A549 treated with CORT108297 at 1 μM for 4 hours (cell line): ENCODE results near the gene FOXS1. TPM values are rescaled to one million over a fixed set of nuclear protein-coding genes. Genes with fewer than 3 reads are reported as not detected.

Source experiments
- total RNA-seq: library from RNA; stranded (reverse); fragments of 200-300 nt; extraction: Qiagen RNA extraction; gene quantifications from 5 replicates; pipeline ENCODE4 v1.2.3, GENCODE V29; 2022

The FOXS1 gene
- total RNA-seq: 0.20 to 1.3 TPM (median 0.64 TPM) in 5 replicates

DNA sequence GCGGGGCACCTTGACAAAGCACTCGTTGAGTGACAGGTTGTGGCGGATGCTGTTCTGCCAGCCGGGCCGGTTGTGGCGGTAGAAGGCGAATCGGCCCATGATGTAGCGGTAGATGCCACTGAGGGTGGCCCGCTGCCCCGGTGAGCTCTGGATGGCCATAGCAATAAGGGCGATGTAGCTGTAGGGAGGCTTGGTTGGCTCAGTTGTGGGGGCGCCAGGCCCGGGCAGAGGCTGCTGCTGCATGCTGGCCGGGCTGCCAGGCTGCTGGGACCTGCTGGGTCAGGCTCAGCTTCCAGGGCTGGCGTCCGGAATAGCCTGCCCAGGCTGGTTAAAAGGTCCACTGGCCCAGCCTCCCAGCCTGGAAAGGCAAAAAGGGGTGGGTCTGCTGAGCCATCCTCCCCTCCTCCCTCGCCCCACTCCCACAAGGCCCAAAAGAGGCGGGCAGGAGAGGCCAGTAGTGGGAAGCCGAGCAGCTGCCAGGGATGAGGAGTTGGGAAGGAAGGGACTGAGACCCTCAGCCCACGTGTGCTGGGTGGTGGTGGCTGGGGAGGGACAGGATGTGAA, at the start of gene FOXS1:
Gene FOXS1 (minus strand): TSS at position 305 of the 564 bp plus-strand sequence. CDS start 62 bp downstream, at position 243.

DNA sequence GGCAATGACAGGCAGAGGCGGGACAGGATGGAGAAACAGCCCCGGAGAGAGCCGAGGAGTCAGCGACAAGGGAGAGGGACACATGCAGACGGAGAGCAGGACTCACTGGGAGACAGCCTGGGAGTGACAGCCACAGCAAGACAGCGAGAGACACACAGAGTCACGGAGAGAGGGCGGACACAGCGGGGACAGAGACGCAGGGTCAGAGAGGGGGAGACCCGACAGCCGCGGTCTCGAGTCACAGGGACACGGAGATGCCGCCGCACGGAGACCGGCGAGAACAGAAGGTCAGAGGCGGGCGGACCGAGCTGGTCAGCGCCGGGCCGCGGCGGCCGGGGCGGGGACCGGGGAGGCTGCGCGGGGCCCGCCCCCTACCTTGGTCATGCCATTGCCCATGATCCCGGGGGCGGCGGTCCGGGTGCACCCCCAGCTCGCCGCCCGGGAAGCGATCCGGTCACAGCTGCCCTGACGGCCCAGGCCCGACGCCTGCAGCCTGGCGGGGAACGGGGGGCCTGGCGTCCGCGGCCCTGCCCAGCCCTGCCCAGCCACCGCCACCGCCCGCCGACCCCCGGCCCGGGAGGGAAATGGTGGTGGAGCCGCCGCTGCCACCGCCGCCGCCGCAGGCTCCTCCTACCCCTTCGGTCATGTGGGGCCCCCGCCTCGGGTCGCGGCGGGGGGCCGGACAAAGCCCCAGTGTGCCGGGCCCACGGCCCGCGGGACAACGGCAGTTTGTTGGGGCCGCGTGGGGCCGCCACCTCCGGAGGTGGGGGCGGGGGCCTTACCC, 24.7 kb upstream of the FOXS1 start, which contains the start of the genes DUSP15 and TTLL9:
Gene DUSP15 (minus strand): TSS at position 586 of the 784 bp plus-strand sequence. CDS start 190 bp downstream, at position 396.
Gene TTLL9 (plus strand): TSS at position 693 of the 784 bp plus-strand sequence. CDS start 493 bp downstream, outside the sequence.

DNA sequence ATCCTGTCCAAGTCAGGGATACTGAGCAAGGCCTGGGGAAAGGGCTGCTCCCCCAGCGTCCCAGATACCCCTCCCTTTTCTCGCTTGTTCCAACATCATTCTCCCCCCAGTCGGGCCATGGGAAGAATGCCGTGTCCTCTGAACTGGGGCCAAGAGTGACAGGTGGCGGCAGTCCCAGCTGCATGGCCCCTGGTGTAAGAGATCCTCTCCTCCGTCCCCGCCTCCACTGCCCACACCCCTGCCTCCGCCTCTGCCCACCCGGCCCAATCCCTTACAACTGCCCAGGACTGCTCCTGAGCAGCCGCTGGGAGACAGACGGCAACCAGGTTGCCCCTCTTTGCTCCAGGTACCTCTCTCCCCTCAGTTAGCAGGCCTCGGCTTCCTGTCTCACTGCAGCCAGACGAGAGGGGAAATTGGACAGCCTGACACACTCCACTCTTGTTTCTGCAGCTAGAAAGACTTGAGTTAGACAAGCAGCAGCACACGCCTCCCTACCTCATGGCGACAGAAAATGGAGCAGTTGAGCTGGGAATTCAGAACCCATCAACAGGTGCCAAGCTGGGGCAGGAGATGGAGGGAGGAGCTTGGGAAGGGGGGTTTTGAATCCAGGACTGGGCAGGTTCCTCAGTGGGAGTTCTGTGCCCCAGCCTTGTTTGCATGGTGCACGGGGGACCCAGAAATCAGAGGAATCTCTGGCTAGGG, 26.2 kb downstream of the FOXS1 start, which contains the start of gene MYLK2:
Gene MYLK2 (plus strand): TSS at position 274 of the 702 bp plus-strand sequence. CDS start 225 bp downstream, at position 499.

Other genes starting within 250 kb of the FOXS1 start
- gene ID1, start 240.3 kb downstream of the FOXS1 start, total RNA-seq: 254 to 431 TPM (median 298 TPM) in 5 replicates
- gene COX4I2, start 207.7 kb downstream of the FOXS1 start, total RNA-seq: not detected in 5 replicates
- 192 to 204 TPM (median 200 TPM) in 5 replicates for gene BCL2L1, start 122.7 kb downstream of the FOXS1 start, total RNA-seq
- gene TPX2, start 106.3 kb downstream of the FOXS1 start, total RNA-seq: 98.2 to 128 TPM (median 104 TPM) in 5 replicates
- 0.35 to 0.77 TPM (median 0.50 TPM) in 5 replicates for gene MYLK2, start 26.2 kb downstream of the FOXS1 start, total RNA-seq
- gene DUSP15, start 24.9 kb upstream of the FOXS1 start, total RNA-seq: 0.43 to 1.1 TPM (median 0.99 TPM) in 5 replicates
- 0.02 to 0.15 TPM (median 0.06 TPM) in 4 of 5 replicates, not detected in the other for gene TTLL9, start 25.0 kb upstream of the FOXS1 start, total RNA-seq
- gene PDRG1, start 106.4 kb upstream of the FOXS1 start, total RNA-seq: 29.9 to 37.6 TPM (median 33.4 TPM) in 5 replicates
- 0.02 TPM in 1 of 5 replicates, not detected in the others for gene XKR7, start 122.5 kb upstream of the FOXS1 start, total RNA-seq
- 0.33 to 0.68 TPM (median 0.55 TPM) in 5 replicates for gene CCM2L, start 164.8 kb upstream of the FOXS1 start, total RNA-seq
- 0.03 to 0.16 TPM (median 0.12 TPM) in 3 of 5 replicates, not detected in the others for gene HCK, start 206.6 kb upstream of the FOXS1 start, total RNA-seq